ENCODE measurements around the gene MEF2C. TPM values are rescaled to one million over a fixed set of nuclear protein-coding genes. Genes with fewer than 3 reads are reported as not detected.
A peak's percentile ranks its signal among the peaks of the same experiment; 100 is the strongest.

The MEF2C gene
- total and polyA plus RNA-seq, 2 experiments from 2014 or later: 3.2 to 3.4 TPM

DNA sequence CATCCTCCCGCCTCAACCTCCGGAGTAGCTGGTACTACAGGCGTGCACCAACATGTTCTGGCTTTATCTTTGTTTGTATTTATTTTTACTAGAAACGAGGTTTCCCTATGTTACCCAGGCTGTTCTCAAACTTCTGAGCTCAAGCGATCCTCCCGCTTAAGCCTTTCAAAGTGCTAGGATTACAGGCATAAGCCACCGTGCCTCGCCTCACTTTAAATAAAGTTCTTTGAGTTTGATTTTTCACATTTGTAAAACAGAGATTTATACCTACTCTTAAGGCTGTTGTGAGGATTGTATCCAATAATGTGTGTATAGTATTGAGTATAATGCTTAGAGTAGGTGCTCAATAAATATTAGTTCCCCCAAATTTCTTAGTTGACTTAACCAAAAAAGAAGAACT, 75.7 kb downstream of the MEF2C start:
- TF ChIP-seq EZH2 (IDR thresholded peaks at IDR 0.05; ENCODE audit: insufficient read depth, poor library complexity, severe bottlenecking): no peak
- TF ChIP-seq EZH2phosphoT487 (IDR thresholded peaks at IDR 0.05; ENCODE audit: insufficient read depth, low read depth): no peak
- no peak overlapping the region for H3K27ac ChIP-seq
- H3K36me3 ChIP-seq (ENCODE audit: low read depth): no peaks in the 10 kb centered on the region
- in situ Hi-C loops (cut with MboI): no loop called here
- no peaks in the 10 kb centered on the region for H4K20me1 ChIP-seq (ENCODE audit: insufficient read depth)
- no peaks in the 10 kb centered on the region for H3F3A ChIP-seq (ENCODE audit: insufficient read depth)
- H3K4me3 ChIP-seq: no peak overlapping the region
- H2AFZ ChIP-seq: no peak overlapping the region
- no peaks in the 10 kb centered on the region for H3K9me3 ChIP-seq (ENCODE audit: low read depth)
- H3K27me3 ChIP-seq (replicated peaks; ENCODE audit: insufficient read depth): no peaks in the 10 kb centered on the region
- H3K9me2 ChIP-seq (ENCODE audit: insufficient read depth): no peaks in the 10 kb centered on the region
- no peak for DNase-seq
- H3K4me1 ChIP-seq (ENCODE audit: insufficient read depth): no peaks in the 10 kb centered on the region
- WGBS, 2 experiments (ENCODE audit: low coverage in 1 of 2, low lambda C conversion rate in 2 of 2, missing lambda C conversion rate in 2 of 2): 97 to 98% methylated on average over 8 of the region's 8 CpGs
- no peaks in the 10 kb centered on the region for H3K79me2 ChIP-seq (ENCODE audit: insufficient read depth)
- no peak overlapping the region for H3K9ac ChIP-seq
- no peak overlapping the region for H3K4me2 ChIP-seq (ENCODE audit: unreplicated experiment)

GRCh38 chr5:88806338-88806737, 76.6 kb downstream of the MEF2C start:
- Histone ChIP-seq H3K27ac (no peak overlapping the region), H3K27me3 (replicated peaks; ENCODE audit: insufficient read depth) (no peaks in the 10 kb centered on the region), H3K36me3 (ENCODE audit: low read depth) (no peaks in the 10 kb centered on the region), H3K4me3 (no peak overlapping the region), H2AFZ (no peak overlapping the region), H3K9ac (no peak overlapping the region), H4K20me1 (ENCODE audit: insufficient read depth) (no peaks in the 10 kb centered on the region), H3K9me2 (ENCODE audit: insufficient read depth) (no peaks in the 10 kb centered on the region), H3K9me3 (ENCODE audit: low read depth) (no peaks in the 10 kb centered on the region), H3K4me1 (ENCODE audit: insufficient read depth) (no peaks in the 10 kb centered on the region), H3K4me2 (ENCODE audit: unreplicated experiment) (no peak overlapping the region), H3K79me2 (ENCODE audit: insufficient read depth) (no peaks in the 10 kb centered on the region), H3F3A (ENCODE audit: insufficient read depth) (no peaks in the 10 kb centered on the region)
- TF ChIP-seq EZH2 (IDR thresholded peaks at IDR 0.05; ENCODE audit: insufficient read depth, poor library complexity, severe bottlenecking): no peak
- TF ChIP-seq EZH2phosphoT487 (IDR thresholded peaks at IDR 0.05; ENCODE audit: insufficient read depth, low read depth): no peak
- no peak for DNase-seq
- in situ Hi-C loops (cut with MboI): no loop called here

- no peaks in the 10 kb centered on the region for H3K79me2 ChIP-seq (ENCODE audit: insufficient read depth)
- TF ChIP-seq EZH2 (IDR thresholded peaks at IDR 0.05; ENCODE audit: insufficient read depth, poor library complexity, severe bottlenecking) (no peak), EZH2phosphoT487 (IDR thresholded peaks at IDR 0.05; ENCODE audit: insufficient read depth, low read depth) (no peak)
- WGBS, 2 experiments (ENCODE audit: low coverage in 1 of 2, low lambda C conversion rate in 2 of 2, missing lambda C conversion rate in 2 of 2): 32 to 33% methylated on average over 3 of the region's 3 CpGs
- no peaks in the 10 kb centered on the region for H4K20me1 ChIP-seq (ENCODE audit: insufficient read depth)
- no peak overlapping the region for H3K4me2 ChIP-seq (ENCODE audit: unreplicated experiment)
- no peaks in the 10 kb centered on the region for H3K36me3 ChIP-seq (ENCODE audit: low read depth)
- H3K9ac ChIP-seq: no peak overlapping the region
- no peak overlapping the region for H3K4me3 ChIP-seq
- no peaks in the 10 kb centered on the region for H3K27me3 ChIP-seq (replicated peaks; ENCODE audit: insufficient read depth)
- no peak overlapping the region for H2AFZ ChIP-seq
- DNase-seq: no peak
- no peaks in the 10 kb centered on the region for H3K9me2 ChIP-seq (ENCODE audit: insufficient read depth)
- H3F3A ChIP-seq (ENCODE audit: insufficient read depth): no peaks in the 10 kb centered on the region
- in situ Hi-C loops (cut with MboI): no loop called here
- no peak overlapping the region for H3K27ac ChIP-seq
- H3K4me1 ChIP-seq (ENCODE audit: insufficient read depth): no peaks in the 10 kb centered on the region
- H3K9me3 ChIP-seq (ENCODE audit: low read depth): no peaks in the 10 kb centered on the region
Measured at GRCh38 chr5:88805151-88805784, 77.7 kb downstream of the MEF2C start.

- Histone ChIP-seq H3K27me3 (replicated peaks; ENCODE audit: insufficient read depth) (no peaks in the 10 kb centered on the region), H3K9me2 (ENCODE audit: insufficient read depth) (no peaks in the 10 kb centered on the region), H3K9ac (no peak overlapping the region), H3K79me2 (ENCODE audit: insufficient read depth) (no peaks in the 10 kb centered on the region), H3F3A (ENCODE audit: insufficient read depth) (no peaks in the 10 kb centered on the region), H3K4me2 (ENCODE audit: unreplicated experiment) (no peak overlapping the region), H2AFZ (no peak overlapping the region), H4K20me1 (ENCODE audit: insufficient read depth) (no peaks in the 10 kb centered on the region), H3K4me1 (ENCODE audit: insufficient read depth) (no peaks in the 10 kb centered on the region), H3K9me3 (ENCODE audit: low read depth) (no peaks in the 10 kb centered on the region), H3K36me3 (ENCODE audit: low read depth) (no peaks in the 10 kb centered on the region), H3K27ac (no peak overlapping the region), H3K4me3 (no peak overlapping the region)
- TF ChIP-seq EZH2 (IDR thresholded peaks at IDR 0.05; ENCODE audit: insufficient read depth, poor library complexity, severe bottlenecking) (no peak), EZH2phosphoT487 (IDR thresholded peaks at IDR 0.05; ENCODE audit: insufficient read depth, low read depth) (no peak)
- WGBS, 2 experiments (ENCODE audit: low coverage in 1 of 2, low lambda C conversion rate in 2 of 2, missing lambda C conversion rate in 2 of 2): 96 to 99% methylated on average over 11 of the region's 11 CpGs
- DNase-seq: no peak
- in situ Hi-C loops (cut with MboI): no loop called here
Measured at GRCh38 chr5:88804444-88804843, 78.5 kb downstream of the MEF2C start.

DNA sequence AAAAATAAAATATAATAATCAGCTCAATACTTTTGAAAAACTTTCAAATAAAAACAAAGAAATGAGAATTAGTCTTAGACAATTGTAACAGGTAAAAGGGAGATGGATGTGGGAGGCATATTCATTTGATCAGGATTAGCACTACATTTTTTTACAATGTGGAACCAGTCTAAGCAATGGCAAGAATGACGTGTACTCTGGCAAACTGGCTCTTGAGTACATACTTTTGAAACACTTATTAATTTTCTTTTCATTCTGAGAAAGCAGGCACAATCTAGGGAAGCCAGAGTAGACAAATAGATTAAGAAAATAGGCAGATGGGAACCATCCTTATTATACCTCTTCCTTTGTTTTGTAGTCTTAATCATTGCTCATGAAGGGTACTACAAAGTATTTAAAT, 79.7 kb downstream of the MEF2C start:
- in situ Hi-C loops (cut with MboI): no loop called here

More for the DNA sequence above, 79.7 kb downstream of the MEF2C start:
- Histone ChIP-seq H3F3A (ENCODE audit: insufficient read depth) (no peaks in the 10 kb centered on the region), H3K9me2 (ENCODE audit: insufficient read depth) (no peaks in the 10 kb centered on the region), H4K20me1 (ENCODE audit: insufficient read depth) (no peaks in the 10 kb centered on the region), H3K27me3 (replicated peaks; ENCODE audit: insufficient read depth) (no peaks in the 10 kb centered on the region), H3K9ac (no peak overlapping the region), H3K27ac (no peak overlapping the region), H2AFZ (no peak overlapping the region), H3K4me2 (ENCODE audit: unreplicated experiment) (no peak overlapping the region), H3K9me3 (ENCODE audit: low read depth) (no peaks in the 10 kb centered on the region), H3K36me3 (ENCODE audit: low read depth) (no peaks in the 10 kb centered on the region), H3K4me3 (no peak overlapping the region), H3K79me2 (ENCODE audit: insufficient read depth) (no peaks in the 10 kb centered on the region), H3K4me1 (ENCODE audit: insufficient read depth) (no peaks in the 10 kb centered on the region)
- DNase-seq: peak; percentile 17
- 44 to 61% methylated on average over 1 of the region's 1 CpG for WGBS, 2 experiments (ENCODE audit: low coverage in 1 of 2, low lambda C conversion rate in 2 of 2, missing lambda C conversion rate in 2 of 2)
- no peak for TF ChIP-seq EZH2 (IDR thresholded peaks at IDR 0.05; ENCODE audit: insufficient read depth, poor library complexity, severe bottlenecking)
- no peak for TF ChIP-seq EZH2phosphoT487 (IDR thresholded peaks at IDR 0.05; ENCODE audit: insufficient read depth, low read depth)

All from GM23248 (cell line).